Activated naive CD4-positive, alpha-beta T cell treated with Interleukin-2 at 50 U/mL for 16 hours (primary cell): ENCODE data around the gene AURKA.
"Not testable (repeated sequence)": the region's sequence is repeated elsewhere in the genome, so short reads cannot be mapped to it uniquely, and the experiment has no call there.

Experiments
- DNase-seq: peaks from one replicate; pipeline ENCODE4 v3.0.0-alpha.2; 2020

Gene AURKA

DNA sequence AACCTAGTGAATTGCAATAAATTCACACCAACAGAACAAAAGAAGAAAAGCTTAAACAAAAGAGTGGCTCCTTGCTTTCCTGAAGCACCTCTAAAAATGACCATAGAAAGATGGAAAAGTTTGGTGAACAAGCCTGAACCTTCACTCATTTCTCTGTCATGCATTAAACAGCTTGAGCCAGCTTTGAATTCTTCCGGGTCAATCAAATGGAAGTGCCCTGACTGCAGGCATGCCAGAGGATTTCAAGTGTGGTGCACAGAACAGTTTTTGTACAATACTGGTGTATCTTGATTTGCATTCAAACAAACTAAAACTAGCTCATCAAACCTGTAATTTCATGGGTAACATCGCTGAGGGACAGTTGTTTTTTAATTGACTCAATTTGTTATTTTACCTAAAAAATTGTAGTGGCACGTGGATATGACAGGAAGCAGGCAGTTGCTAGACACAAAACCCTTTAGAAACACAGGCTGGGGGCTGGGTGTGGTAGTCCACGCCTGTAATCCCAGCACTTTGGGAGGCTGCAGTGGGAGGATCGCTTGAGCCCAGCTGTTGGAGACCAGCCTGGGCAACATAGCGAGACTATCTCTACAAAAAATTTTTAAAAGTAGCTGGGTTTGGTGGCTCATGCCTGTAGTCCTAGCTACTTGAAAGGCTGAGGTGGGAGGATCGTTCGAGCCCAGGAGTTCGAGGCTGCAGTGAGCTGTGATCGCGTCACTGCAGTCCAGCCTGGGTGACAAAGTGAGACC lies 29.1 kb upstream of the AURKA start:
- no peak for DNase-seq

DNA sequence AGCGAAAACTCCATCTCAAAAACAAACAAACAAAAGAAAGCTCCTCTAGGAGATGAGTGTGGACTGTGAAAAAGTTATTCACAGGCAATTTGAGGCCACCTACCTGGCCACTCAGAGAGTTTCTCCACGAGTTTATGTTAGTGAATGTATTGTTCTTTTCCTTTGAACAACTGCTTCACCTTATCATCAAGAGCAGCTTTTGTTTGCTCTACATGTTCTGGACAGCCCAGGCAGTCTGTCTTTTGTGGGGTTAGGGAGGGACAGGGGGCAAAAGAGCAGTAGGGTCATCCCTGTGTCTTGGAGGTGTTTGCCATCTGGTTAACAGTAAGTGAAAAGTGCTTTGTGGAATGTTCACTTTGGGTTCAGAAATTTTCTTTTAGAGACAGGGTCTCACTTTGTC lies 28.0 kb upstream of the AURKA start:
- DNase-seq: no peak

DNA sequence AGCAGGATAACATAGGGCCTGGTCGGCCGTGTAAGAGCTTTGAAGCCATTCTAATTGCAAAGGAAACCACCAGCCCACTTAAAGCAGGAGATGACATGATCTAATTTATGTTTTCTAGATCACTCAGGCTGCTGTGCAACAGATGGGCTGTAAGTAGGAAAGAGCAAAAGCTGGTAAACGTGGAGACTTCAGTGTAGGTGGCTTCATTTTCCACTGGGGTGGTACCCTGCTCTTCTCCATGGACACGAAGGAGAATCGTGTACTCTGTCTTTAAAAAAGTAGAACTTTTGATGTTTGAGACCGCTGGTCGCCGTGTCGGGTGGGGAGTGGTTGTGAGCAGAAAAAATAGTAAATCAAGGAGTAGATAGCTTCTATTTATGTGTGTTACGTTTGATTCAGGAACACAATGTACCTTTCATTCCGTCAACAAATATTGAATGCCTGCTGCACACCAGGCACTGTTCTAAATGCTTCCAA lies 26.4 kb upstream of the AURKA start:
- peak; percentile 19 for DNase-seq

DNA sequence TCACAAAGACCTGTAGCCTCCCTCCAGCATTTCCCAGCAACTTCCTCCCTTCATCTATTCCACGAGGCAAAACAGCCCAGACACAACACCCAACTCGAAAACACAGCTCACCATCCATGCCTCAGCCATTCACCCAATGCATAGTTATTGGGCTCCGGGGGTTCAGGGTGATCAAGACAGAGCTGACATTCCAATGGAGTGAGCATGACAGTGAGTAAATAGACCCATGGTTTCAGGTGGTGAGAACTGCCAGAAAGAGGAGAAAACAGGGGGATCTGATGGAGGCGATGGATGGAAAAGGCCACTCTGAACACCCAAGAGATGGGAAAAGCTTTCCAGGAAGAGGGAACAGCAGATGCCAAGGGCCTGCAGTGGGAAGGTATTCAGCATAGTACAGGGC lies 25.9 kb upstream of the AURKA start:
- no peak for DNase-seq

DNA sequence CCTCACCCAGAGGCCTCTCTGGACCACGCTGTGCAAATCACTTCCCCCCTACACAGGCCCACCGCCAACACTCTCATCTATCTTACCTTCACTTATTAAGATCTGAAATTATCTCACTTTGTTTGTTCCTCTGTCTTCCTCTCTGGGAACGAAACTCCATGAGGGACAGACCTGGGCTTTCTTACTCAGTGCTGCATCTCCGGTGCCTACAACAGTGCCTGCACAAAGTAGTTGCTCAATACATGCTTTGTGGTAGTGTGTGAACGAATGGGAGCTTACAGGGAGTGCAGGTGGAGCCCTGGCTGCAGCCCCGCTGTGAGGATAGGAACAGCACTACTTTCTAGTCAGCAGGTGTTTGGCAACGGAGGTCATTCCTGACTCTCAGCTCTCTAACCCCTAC lies 25.4 kb upstream of the AURKA start:
- no peak for DNase-seq

DNA sequence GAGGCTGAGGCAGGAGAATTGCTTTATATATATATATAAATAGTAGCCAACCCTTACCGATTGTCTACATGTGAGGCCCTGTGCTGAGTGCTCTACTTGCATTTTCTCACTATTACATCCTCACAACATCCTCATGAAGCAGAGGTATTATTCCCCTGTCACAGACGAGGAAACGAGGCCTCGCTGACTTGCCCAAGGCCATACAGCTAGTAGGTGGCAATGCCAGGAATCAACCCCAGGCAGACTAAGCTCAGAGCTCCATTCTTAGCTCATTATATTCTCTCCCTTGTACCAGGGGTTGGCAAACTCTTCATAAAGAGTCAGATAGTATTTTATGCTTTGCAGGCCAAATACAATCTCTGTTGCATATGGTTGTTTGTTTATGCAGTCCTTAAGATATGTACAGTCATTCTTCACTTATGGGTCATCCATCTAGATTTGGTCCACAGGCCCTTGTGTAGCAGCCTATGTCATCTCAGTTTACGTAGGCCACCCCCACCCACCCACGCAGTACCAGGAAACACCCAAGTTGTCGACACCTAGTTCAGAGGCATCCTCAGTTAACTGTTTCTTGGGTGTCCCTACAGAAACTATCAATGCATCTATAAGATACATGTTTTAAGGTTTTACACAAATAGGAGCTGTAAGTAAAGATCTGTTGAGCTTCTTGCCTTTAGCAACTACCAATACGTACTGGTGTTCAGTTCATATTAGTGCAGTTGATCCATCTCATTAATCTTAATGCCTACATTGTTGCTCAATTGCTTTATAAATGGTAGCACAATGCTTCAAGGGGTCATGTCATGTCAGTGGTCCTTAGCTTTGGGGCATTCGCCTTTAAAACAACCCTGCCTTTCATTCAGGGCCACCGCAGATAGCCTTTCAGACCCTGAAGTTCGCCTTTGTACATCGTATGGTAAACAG lies 23.1 kb upstream of the AURKA start:
- peak; percentile 77 for DNase-seq

DNA sequence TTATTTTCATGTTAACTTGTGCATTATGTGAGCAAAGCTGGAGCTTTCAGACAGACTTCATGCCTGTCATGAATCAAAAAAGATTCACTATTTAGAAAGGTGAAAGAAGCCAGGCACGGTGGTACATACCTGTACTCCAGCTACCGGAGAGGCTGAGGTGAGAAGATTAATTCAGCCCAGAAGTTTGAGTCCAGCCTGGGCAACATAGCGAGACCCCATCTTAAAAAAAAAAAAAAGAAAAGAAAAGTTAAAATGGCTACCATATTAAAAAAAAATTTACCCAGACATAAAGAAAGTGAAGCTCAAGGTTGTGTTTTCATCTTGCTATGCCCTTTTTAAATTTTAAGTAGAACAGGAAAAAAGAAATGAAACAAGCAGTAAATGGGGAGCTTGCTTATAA lies 20.9 kb upstream of the AURKA start:
- no peak for DNase-seq

DNA sequence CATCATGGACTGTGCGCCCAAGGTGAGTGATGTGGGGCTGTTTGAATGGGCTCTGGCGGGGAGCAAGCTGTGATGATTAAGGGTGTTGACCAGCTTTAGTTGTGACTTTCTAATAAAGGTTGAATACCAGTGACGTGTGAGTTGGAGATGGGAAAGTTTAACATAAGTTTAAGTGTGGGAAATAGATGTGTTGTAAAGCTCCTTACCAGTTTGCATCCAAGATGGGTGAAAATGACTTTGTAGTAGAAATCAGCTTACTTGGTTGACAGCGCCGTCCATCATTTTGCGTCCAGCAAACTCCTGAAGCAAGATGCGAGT lies 20.4 kb upstream of the AURKA start:
- no peak for DNase-seq

DNA sequence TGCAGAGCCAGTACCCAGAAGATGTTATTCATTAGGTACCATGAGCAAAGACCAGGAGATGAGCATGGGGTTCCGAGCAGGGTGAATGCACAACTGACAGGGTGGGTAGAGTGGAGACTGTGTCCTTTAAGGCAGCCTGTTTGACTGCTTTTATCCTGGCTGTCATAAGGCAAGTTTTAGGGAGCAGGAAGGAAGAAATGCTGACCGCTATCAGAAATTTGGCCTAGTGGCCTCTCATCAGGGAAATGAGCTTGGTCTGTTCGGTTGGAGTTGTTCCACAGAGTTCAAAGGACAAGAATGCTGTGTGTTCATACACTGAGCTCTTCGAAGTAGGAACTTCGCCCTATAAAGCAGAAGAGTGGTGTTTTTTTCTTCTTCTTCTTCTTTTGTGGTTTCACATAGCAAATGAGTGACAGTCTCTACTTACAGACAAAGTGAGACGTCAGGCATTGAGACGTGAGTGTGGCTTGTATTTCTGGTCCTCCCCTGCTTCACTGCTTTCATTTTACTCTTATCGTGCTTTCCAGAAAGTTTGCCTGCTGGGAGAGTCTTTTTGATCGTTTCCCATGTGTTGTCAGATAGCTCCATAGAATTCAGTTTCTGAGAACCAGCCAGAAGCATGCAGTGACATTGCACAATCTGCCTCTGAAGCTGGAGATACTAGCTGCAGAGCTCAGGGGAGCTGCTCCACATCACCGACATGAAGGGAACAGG lies 19.9 kb upstream of the AURKA start, which contains the start of gene CASS4:
TSS of gene CASS4 (plus strand) at position 502 of the 714 bp plus-strand sequence. CDS start at position 701, 199 bp downstream.
- DNase-seq: peak; percentile 35

DNA sequence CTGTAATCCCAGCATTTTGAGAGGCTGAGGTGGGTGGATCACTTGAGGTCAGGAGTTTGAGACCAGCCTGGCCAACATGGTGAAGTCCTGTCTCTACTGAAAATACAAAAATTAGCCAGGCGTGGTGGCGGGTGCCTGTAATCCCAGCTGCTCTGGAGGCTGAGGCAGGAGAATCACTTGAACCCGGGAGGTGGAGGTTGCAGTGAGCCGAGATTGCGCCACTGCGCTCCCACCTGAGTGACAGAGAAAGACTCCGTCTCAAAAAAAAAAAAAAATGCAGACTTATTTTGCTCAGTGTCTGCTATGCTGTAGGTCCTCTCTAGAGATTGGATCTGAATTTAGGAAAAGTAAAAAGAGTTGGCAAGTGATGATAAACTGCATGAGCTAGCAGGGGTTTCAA lies 19.3 kb upstream of the AURKA start:
- DNase-seq: not testable (repeated sequence)

DNA sequence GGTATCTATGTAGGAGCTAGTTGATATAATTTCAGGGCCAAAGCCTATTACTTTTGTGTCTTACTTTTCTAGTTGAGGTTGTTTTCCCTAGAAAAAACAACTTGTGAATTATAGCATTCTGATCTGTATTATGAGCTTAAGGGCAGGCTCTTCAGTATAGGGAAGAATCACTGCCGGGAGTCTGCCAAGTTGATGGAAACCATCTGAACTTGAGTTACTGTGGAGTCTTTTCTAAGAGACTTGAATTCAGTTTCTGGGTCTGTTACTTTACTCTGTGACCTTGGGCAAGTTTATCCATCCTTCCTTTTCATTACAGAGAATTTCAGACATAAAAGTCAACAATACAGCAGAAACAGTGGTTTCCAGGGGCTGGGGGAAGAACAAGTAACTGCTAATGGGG lies 17.9 kb upstream of the AURKA start:
- DNase-seq: no peak

DNA sequence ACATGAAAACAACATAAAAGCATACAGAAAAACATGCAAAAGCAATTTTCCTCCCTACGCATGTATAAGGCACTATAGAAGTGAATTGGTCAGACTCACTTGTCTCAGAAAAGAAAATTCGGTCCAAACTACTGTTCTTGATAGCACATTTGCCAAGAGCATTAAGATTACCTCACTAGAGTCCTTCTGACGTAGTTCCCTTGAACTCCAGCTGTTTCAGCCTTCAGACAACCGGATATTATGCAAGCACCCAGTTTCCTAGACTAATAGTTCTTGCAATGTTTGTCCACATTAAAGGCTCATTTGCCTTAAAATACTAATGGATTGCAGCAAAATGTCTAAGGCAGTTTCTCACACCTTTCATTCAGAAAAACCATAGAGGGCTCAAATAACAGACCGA lies 17.5 kb upstream of the AURKA start:
- no peak for DNase-seq

DNA sequence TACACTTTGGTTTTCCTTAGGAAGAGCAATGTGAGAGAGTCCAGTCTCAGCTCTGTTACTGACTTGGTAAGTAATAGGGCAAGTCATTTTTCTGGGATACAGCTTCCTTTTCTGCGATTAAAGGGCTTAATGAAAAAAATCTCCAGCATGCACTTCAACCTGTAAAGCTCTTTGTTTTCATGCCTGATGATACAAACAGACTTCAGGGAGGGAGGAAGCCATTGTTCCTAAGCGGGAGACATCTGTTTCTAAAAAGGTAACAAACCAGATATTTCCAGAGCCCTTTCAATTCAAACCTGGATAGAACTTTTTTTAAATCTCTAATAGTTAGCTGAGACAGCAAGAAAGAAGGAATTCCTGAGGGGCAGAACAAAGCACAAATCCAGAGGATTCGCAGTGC lies 14.9 kb upstream of the AURKA start:
- DNase-seq: no peak

DNA sequence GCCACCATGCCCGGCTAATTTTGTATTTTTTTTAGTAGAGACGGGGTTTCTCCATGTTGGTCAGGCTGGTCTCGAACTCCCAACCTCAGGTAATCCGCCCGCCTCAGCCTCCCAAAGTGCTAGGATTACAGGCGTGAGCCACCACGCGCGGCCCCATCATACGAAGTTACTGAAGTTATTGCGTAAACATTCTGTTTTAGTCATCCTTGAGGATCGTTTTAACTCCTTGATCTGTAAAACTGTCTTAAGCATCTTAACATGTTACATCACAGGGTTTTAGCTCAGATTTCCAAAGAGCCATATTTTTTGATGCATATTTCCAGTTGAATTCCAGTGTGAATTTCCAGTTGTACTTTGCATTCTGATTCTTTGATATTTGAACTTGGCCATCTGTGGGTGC lies 13.3 kb upstream of the AURKA start:
- DNase-seq: not testable (repeated sequence)

DNA sequence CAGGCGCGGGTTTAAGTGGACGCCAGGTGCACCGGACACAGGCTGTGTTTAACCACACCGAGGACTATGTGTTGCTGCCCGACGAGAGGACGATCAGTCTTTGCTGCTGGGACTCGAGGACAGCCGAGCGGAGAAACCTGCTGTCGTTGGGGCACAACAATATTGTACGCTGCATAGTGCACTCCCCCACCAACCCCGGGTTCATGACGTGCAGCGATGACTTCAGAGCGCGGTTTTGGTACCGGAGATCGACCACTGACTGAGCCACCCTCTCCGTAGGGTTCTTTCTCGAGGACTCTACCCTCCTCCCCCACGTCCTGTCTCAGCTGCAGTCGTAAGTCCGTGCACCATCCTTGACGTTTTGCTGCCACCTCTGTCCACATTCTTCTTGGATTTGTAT lies 11.4 kb upstream of the AURKA start:
- no peak for DNase-seq

DNA sequence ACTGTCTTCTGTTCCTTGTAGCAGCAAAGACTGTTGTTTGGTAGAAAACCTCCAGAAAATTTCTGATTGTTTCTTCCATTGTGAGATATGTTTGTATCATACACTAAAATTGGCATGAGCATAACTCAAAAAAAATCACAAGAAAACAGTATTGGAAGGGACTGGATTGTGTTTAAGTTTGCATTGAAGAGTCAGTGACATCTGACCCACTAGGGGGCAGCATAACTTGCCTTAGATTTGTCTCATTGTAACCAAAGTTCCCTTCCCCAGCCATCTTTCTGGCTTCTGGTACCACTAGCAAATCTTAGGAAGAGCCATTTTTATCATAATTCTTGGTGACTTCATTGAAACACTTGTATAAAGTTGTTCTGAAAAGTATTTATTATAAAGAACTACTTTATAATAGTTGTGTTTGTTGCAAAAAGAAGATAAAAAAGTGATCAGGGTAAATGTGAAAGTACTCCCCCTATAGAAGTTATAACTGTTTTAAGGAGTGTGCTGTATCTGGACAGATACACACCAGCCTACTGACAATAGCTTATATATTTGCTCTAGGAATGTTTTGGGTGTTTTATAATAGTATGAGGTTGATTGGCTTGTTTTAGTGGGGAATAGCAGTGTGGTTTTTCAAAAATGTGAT lies 8.1 kb upstream of the AURKA start:
- peak; percentile 59 for DNase-seq

DNA sequence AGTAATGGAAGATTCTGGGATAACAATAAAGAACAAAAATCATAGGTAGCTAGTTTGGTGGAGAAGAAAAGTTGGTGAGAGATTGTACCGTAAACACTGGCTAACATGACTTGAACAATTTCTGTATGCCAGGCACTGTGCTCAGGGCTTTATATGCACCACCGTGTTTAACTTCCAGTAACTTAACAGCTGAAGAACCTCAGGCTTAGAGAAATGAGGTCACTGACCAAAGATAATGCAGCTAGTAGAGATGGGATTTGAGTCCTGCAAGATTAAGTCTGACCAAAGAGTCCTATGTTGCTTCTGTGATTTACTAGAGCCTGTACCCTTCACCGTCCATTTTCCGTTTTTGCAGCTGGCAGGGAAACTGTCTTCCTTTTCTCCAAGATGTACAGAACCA lies 3.2 kb upstream of the AURKA start:
- no peak for DNase-seq

DNA sequence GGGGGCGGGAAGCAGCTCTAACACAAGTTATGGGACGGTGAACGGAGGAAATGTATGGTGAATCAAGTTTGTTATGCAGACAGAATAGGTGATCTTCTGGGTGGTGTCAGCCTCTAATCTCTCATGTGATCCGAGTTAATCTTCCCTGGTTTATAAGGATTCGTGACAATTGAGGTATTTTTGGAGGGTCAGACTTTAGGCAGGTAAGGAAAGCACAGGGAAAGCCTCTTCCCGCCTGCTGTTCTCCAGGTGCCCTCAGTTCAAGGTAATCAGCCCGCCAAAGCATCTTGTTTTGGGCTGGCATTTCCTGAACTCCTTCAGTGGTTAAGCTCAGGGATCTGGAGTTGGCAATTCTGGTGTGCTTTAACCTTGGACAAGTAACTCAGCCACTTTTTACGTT lies 1.6 kb upstream of the AURKA start:
- DNase-seq: no peak

DNA sequence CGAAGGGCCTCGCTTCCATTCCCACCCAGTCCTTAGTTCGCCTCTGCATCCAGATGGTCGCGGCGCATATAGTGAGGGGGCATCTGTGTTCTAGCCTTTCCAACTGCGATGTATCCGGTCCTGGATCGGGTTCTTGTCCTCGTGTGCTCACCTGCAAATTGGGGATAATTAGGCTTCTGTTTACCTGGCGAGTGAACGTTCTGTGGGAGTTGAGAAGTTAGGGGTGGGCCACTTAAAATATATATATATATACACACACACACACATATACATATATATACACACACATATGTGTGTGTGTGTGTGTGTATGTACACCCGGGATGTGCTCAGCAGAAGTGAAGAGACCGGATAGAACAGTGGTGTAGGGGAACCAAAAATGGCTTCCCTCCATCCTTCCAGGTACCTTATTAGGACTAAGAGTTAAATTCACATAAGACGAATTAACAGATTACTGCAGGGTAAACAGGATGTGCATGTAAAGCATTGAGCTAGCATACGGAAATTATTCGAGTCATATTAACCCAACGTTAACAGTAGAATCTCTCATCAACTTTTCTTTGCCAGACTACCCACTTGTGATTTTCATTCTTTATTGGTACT lies 967 bp upstream of the AURKA start:
- no peak for DNase-seq

DNA sequence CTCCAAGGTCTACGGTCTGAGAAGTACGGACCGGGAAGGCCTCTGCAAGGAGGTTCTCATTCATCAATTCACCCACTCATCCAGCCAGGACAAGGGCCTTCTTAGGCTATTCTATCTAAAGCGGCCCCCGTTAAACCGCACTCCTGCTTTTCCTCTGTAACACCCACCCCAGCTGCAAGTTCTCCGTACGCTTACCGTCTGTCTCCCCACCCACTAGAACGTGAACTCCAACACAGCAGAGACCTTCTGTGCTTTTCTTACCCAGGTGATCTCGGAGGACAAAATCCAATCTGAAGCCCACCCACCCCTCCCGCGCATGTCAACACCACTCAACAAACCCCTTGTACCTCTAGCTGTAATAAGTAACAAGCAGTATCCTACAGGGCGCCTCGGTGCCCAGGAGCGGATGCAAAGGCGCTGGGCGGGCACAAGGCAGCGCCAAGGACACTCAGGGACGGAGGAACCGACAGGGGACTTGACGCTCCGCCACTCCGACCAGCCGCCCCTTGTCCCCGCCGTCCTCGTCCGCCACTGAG lies 351 bp downstream of the AURKA start:
- no peak for DNase-seq

DNA sequence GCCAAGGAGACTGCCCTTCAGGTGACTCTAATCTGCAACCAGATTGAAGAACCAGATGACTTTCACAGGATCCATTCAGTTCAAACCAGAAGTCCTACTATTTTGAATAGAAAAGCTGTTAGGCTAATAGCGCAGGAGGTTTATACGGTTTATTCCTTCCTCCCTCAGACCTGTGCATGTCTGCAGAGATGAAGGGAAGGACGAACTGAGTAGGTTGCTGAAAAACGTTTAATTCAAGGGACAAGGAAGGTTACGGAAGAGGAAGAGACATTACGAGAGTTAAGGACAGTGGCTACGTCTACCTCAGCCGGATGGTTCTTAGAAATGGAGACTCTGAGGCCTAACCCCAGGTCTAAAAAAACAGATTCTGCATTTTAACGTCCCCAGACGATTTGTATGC lies 978 bp downstream of the AURKA start:
- DNase-seq: no peak

DNA sequence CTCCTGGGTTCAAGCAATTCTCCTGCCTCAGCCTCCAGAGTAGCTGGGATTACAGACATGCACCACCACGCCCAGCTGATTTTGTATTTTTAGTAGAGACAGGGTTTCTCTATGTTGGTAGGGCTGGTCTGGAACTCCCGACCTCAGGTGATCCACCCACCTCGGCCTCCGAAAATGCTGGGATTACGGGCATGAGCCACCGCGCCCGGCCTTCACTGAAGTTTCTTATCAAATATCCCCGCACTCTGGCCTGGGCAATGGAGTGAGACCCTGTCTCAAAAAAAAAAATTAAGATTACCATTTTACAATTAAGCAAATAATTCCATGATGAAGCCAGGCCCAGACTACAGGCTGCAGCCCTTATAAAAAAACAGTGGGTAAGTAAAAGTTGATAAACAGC lies 1.6 kb downstream of the AURKA start:
- DNase-seq: not testable (repeated sequence)
